H1 (cell line): ENCODE data around the gene QRICH2. TPM values are rescaled to one million over a fixed set of nuclear protein-coding genes. Genes with fewer than 3 reads are reported as not detected.

Experiments used
- CHD7 ChIP-seq: fragments of 300-600 bp; sonication (generic); IDR thresholded peaks from 2 replicates; pipeline ENCODE4 v1.7.1; 2012; ENCODE audit warnings: low read length, moderate library complexity, mild to moderate bottlenecking, inconsistent platforms; ENCODE audit not compliant: insufficient replicate concordance
- JUN ChIP-seq: IDR thresholded peaks from 2 replicates; pipeline ENCODE4 v1.6.1; 2011; ENCODE audit warnings: low read depth, mild to moderate bottlenecking, improper control_type of control experiment, low read length
- KDM5A ChIP-seq: fragments of 200-600 bp; IDR thresholded peaks from 2 replicates; pipeline ENCODE4 v1.7.1; 2012; ENCODE audit warnings: mild to moderate bottlenecking, low read length, inconsistent platforms, mixed read lengths
- MAFK ChIP-seq: IDR thresholded peaks from 2 replicates; pipeline ENCODE4 v1.6.1; 2012; ENCODE audit warnings: low read depth, mild to moderate bottlenecking, improper control_type of control experiment, low read length
- RXRA ChIP-seq: IDR thresholded peaks from 2 replicates; pipeline ENCODE4 v1.6.1; 2011; ENCODE audit warnings: low read depth, mild to moderate bottlenecking, low read length, moderate library complexity; ENCODE audit not compliant: insufficient read depth
- SIN3A ChIP-seq, 2 experiments: IDR thresholded peaks in 1 of 2; conservative IDR thresholded peaks in 1 of 2; 2 replicates each; pipeline ENCODE4 v1.6.1; 2011 to 2012; ENCODE audit warnings: low read length in 2 of 2, improper control_type of control experiment in 1 of 2, low read depth in 1 of 2, mild to moderate bottlenecking in 1 of 2
- SIRT6 ChIP-seq: IDR thresholded peaks from one replicate; pipeline ENCODE4 v1.7.1; 2012; ENCODE audit warnings: low read length, inconsistent platforms
- SP2 ChIP-seq: IDR thresholded peaks from 2 replicates; pipeline ENCODE4 v1.6.1; 2012; ENCODE audit warnings: mild to moderate bottlenecking, low read length, inconsistent platforms
- TAF1 ChIP-seq: IDR thresholded peaks from 2 replicates; pipeline ENCODE4 v1.6.1; 2011; ENCODE audit warnings: mild to moderate bottlenecking, low read depth, low read length
- polyA plus RNA-seq, 7 experiments: library from polyadenylated mRNA; depleted of rRNA in 3 of 7; stranded (reverse) in 5 of 7; unstranded in 2 of 7; fragments of >200 nt in 5 of 7; fragments of 200-250 nt in 2 of 7; gene quantifications; 1 replicate in 5 of 7; 2 replicates in 1 of 7; 4 replicates in 1 of 7; pipeline versions ENCODE4 v1.2.1 to v1.2.3, GENCODE V29; 2011 to 2013; ENCODE audit warnings: missing spikeins in 2 of 7, mixed read lengths in 2 of 7
- total RNA-seq: library from RNA; stranded (reverse); fragmentation: NEBNext Ultra II Directional; extraction: Animal tissue kit (Norgen Biotek cat#: 25700); gene quantifications from 2 replicates; pipeline ENCODE4 v1.2.1, GENCODE V29; 2021

QRICH2 gene
- total and polyA plus RNA-seq, 2 of the 8 experiments (the other 6 are each of a cell fraction or from before 2014, with no cell fraction given): 2.8 to 3.8 TPM

GRCh38 chr17:76307966-76308338, at the start of gene QRICH2 (continued):
- no peak for TF ChIP-seq RXRA
- TF ChIP-seq SIN3A (conservative IDR thresholded peaks at IDR 0.05 in 1 of 2, IDR thresholded peaks at IDR 0.05 in 1 of 2; ENCODE audit: low read depth in 1 of 2, low read length in 2 of 2): no peak
- TF ChIP-seq KDM5A: no peak
- TF ChIP-seq TAF1: no peak
- TF ChIP-seq JUN: no peak
- TF ChIP-seq SP2: no peak
- no peak for TF ChIP-seq CHD7
- no peak for TF ChIP-seq MAFK
- no peak for TF ChIP-seq SIRT6
- TF ChIP-seq, all 59 proteins: peak for 0
